ENCODE data around the gene AP1S1. TPM values are rescaled to one million over a fixed set of nuclear protein-coding genes. Genes with fewer than 3 reads are reported as not detected.

AP1S1 gene
- total and polyA plus RNA-seq, 2 of the 13 experiments (the other 11 are each of a cell fraction or from before 2014, with no cell fraction given) = 57.5 to 68.1 TPM

DNA sequence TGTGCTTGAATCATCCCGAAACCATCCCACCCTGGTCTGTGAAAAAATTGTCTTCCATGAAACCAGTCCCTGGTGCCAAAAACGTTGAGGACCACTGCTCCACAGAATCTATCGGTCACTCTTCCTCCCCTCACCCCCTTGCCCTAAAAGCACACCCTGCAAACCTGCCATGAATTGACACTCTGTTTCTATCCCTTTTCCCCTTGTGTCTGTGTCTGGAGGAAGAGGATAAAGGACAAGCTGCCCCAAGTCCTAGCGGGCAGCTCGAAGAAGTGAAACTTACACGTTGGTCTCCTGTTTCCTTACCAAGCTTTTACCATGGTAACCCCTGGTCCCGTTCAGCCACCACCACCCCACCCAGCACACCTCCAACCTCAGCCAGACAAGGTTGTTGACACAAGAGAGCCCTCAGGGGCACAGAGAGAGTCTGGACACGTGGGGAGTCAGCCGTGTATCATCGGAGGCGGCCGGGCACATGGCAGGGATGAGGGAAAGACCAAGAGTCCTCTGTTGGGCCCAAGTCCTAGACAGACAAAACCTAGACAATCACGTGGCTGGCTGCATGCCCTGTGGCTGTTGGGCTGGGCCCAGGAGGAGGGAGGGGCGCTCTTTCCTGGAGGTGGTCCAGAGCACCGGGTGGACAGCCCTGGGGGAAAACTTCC is 28.2 kb upstream of the AP1S1 start (continued):
- TF ChIP-seq, protein P1, sequence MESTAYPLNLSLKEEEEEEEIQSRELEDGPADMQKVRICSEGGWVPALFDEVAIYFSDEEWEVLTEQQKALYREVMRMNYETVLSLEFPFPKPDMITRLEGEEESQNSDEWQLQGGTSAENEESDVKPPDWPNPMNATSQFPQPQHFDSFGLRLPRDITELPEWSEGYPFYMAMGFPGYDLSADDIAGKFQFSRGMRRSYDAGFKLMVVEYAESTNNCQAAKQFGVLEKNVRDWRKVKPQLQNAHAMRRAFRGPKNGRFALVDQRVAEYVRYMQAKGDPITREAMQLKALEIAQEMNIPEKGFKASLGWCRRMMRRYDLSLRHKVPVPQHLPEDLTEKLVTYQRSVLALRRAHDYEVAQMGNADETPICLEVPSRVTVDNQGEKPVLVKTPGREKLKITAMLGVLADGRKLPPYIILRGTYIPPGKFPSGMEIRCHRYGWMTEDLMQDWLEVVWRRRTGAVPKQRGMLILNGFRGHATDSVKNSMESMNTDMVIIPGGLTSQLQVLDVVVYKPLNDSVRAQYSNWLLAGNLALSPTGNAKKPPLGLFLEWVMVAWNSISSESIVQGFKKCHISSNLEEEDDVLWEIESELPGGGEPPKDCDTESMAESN (CRISPR knock-in tag; conservative IDR thresholded peaks at IDR 0.05) = peak; percentile 77; the same call in 1 of the 2 replicates
- TF ChIP-seq, protein P2, sequence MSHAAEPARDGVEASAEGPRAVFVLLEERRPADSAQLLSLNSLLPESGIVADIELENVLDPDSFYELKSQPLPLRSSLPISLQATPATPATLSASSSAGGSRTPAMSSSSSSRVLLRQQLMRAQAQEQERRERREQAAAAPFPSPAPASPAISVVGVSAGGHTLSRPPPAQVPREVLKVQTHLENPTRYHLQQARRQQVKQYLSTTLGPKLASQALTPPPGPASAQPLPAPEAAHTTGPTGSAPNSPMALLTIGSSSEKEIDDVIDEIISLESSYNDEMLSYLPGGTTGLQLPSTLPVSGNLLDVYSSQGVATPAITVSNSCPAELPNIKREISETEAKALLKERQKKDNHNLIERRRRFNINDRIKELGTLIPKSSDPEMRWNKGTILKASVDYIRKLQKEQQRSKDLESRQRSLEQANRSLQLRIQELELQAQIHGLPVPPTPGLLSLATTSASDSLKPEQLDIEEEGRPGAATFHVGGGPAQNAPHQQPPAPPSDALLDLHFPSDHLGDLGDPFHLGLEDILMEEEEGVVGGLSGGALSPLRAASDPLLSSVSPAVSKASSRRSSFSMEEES (CRISPR knock-in tag; IDR thresholded peaks at IDR 0.05) = peak; percentile 82
- no peak for TF ChIP-seq ZNF251 (CRISPR knock-in tag; IDR thresholded peaks at IDR 0.05)
- TF ChIP-seq, protein P3, sequence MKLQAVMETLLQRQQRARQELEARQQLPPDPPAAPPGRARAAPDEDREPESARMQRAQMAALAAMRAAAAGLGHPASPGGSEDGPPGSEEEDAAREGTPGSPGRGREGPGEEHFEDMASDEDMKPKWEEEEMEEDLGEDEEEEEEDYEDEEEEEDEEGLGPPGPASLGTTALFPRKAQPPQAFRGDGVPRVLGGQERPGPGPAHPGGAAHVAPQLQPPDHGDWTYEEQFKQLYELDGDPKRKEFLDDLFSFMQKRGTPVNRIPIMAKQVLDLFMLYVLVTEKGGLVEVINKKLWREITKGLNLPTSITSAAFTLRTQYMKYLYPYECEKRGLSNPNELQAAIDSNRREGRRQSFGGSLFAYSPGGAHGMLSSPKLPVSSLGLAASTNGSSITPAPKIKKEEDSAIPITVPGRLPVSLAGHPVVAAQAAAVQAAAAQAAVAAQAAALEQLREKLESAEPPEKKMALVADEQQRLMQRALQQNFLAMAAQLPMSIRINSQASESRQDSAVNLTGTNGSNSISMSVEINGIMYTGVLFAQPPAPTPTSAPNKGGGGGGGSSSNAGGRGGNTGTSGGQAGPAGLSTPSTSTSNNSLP (IDR thresholded peaks at IDR 0.05; ENCODE audit: low read depth, low read length) = no peak
- TF ChIP-seq, protein P4, sequence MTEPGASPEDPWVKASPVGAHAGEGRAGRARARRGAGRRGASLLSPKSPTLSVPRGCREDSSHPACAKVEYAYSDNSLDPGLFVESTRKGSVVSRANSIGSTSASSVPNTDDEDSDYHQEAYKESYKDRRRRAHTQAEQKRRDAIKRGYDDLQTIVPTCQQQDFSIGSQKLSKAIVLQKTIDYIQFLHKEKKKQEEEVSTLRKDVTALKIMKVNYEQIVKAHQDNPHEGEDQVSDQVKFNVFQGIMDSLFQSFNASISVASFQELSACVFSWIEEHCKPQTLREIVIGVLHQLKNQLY (CRISPR knock-in tag; IDR thresholded peaks at IDR 0.05) = peak; percentile 98
- peak; percentile 78 for TF ChIP-seq ZFX (CRISPR knock-in tag; IDR thresholded peaks at IDR 0.05; ENCODE audit: low read depth)
- peak; percentile 76 for TF ChIP-seq ATF7-NPFF (CRISPR knock-in tag; IDR thresholded peaks at IDR 0.05; ENCODE audit: low read depth)
- TF ChIP-seq ZNF556 (CRISPR knock-in tag; IDR thresholded peaks at IDR 0.05; ENCODE audit: borderline replicate concordance) = peak; percentile 16; the same call in 1 of the 2 replicates
- TF ChIP-seq ARHGAP35 (CRISPR knock-in tag; IDR thresholded peaks at IDR 0.05; ENCODE audit: borderline replicate concordance) = no peak
- TF ChIP-seq ZNF263 (CRISPR knock-in tag; IDR thresholded peaks at IDR 0.05) = peak; percentile 88
- TF ChIP-seq RBM39 (IDR thresholded peaks at IDR 0.05; ENCODE audit: low read depth, low read length, poor library complexity, severe bottlenecking) = no peak
- no peak; the same call in 1 of the 2 replicates for TF ChIP-seq ZKSCAN1 (IDR thresholded peaks at IDR 0.05; ENCODE audit: low read length)
- TF ChIP-seq, protein P5, sequence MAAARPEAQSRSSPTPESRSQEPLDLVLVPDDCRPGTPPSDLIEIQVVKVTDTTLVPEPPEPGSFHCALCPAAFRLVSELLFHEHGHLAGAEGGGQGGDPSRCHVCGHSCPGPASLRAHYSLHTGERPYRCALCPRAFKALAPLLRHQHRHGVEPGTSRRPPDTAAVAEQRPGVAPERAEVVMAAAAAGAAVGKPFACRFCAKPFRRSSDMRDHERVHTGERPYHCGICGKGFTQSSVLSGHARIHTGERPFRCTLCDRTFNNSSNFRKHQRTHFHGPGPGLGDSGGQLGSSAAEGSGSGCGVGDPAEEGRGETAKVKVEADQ (CRISPR knock-in tag; IDR thresholded peaks at IDR 0.05; ENCODE audit: borderline replicate concordance) = 0 out of 2 replicates have a peak, but pooled peaks have one; percentile 19
- TF ChIP-seq ZNF547 (CRISPR knock-in tag; IDR thresholded peaks at IDR 0.05) = no peak
- TF ChIP-seq FOXM1 (CRISPR knock-in tag; IDR thresholded peaks at IDR 0.05) = no peak
- no peak for TF ChIP-seq ZNF33B (CRISPR knock-in tag; IDR thresholded peaks at IDR 0.05)
- TF ChIP-seq ZNF253 (CRISPR knock-in tag; IDR thresholded peaks at IDR 0.05; ENCODE audit: borderline replicate concordance) = peak; percentile 87; the same call in 1 of the 2 replicates
- no peak for TF ChIP-seq POLR2G (IDR thresholded peaks at IDR 0.05; ENCODE audit: low read depth, low read length)
- 0 out of 2 replicates have a peak, but pooled peaks have one; percentile 47 for TF ChIP-seq FLYWCH1 (CRISPR knock-in tag; IDR thresholded peaks at IDR 0.05)
- no peak for TF ChIP-seq RBM22 (optimal IDR thresholded peaks at IDR 0.05; ENCODE audit: low read length)
- TF ChIP-seq ZNF766 (CRISPR knock-in tag; IDR thresholded peaks at IDR 0.05; ENCODE audit: borderline replicate concordance) = no peak
- peak; percentile 83; the same call in 1 of the 2 replicates for TF ChIP-seq ZNF468 (CRISPR knock-in tag; IDR thresholded peaks at IDR 0.05)
- peak; percentile 87; the same call in 1 of the 2 replicates for TF ChIP-seq ZNF33A (CRISPR knock-in tag; IDR thresholded peaks at IDR 0.05; ENCODE audit: borderline replicate concordance)
- TF ChIP-seq ZNF446 (CRISPR knock-in tag; IDR thresholded peaks at IDR 0.05) = peak; percentile 60; the same call in 1 of the 2 replicates

Data from HepG2 (cell line).